Cardiac muscle cell (in vitro differentiated cells and primary cell): Measurements from ENCODE around the gene PTBP1. TPM values are rescaled to one million over a fixed set of nuclear protein-coding genes. Genes with fewer than 3 reads are reported as not detected.
A peak's percentile ranks its signal among the peaks of the same experiment; 100 is the strongest.

Source experiments
- DNase-seq, 2 donors: peaks; one replicate each; pipeline versions ENCODE4 v3.0.0 to v3.0.0-alpha.2; 2010 to 2017; ENCODE audit warnings: low read depth in 1 of 2, low spot score in 1 of 2
- H3K27ac ChIP-seq: fragments of 200-600 bp; sonication (generic); 2 replicates; pipeline ENCODE4 v1.5.1; 2016
- H3K27me3 ChIP-seq: fragments of 200-600 bp; sonication (generic); 2 replicates; pipeline ENCODE4 v1.6.0; 2016; ENCODE audit warnings: control low read depth
- H3K36me3 ChIP-seq: fragments of 200-600 bp; sonication (generic); 2 replicates; pipeline ENCODE4 v1.5.1; 2016; ENCODE audit warnings: control low read depth
- H3K4me1 ChIP-seq: fragments of 200-600 bp; sonication (generic); 2 replicates; pipeline ENCODE4 v1.8.1; 2017; ENCODE audit warnings: low read depth, mild to moderate bottlenecking, mixed run types
- H3K4me3 ChIP-seq: fragments of 200-600 bp; sonication (generic); 2 replicates; pipeline ENCODE4 v1.5.1; 2016; ENCODE audit warnings: mild to moderate bottlenecking
- H3K9me3 ChIP-seq: fragments of 200-600 bp; sonication (generic); 2 replicates; pipeline ENCODE4 v1.5.1; 2017; ENCODE audit warnings: low read depth, mild to moderate bottlenecking, control low read depth
- CTCF ChIP-seq: IDR thresholded peaks from 2 replicates; pipeline ENCODE4 v1.5.1; 2012; ENCODE audit warnings: low read depth, mild to moderate bottlenecking, low read length
- polyA plus RNA-seq: library from polyadenylated mRNA; unstranded; fragments of >200 nt; fragmentation: Nextera tagmentation; extraction: Ambion mirVana; gene quantifications from 2 replicates; pipeline ENCODE4 v1.2.1, GENCODE V29; 2016
- total RNA-seq: library from RNA; depleted of rRNA; stranded (reverse); fragments of >200 nt; gene quantifications from 2 replicates; pipeline ENCODE4 v1.2.3, GENCODE V29; 2016

PTBP1 gene
- total and polyA plus RNA-seq, 2 experiments from 2014 or later: 92.7 to 110 TPM

- no peaks in the 10 kb centered on the region for H3K27me3 ChIP-seq
- H3K36me3 ChIP-seq: peaks cover 3% of the 10 kb centered on the region
- peaks cover 37% of the 10 kb centered on the region for H3K4me1 ChIP-seq
- peak; percentile 36 for TF ChIP-seq CTCF
- H3K9me3 ChIP-seq: no peaks in the 10 kb centered on the region
- H3K4me3 ChIP-seq: peak overlapping the region; percentile 97
- peak overlapping the region; percentile 99 for H3K27ac ChIP-seq
- peak; percentile 59 to 71 for DNase-seq
Observed at GRCh38 chr19:799076-799881, 2.0 kb downstream of the PTBP1 start.

GRCh38 chr19:800360-801029 lies 3.2 kb downstream of the PTBP1 start:
- H3K4me3 ChIP-seq: no peak overlapping the region
- H3K36me3 ChIP-seq: peaks cover 15% of the 10 kb centered on the region
- no peaks in the 10 kb centered on the region for H3K9me3 ChIP-seq
- H3K4me1 ChIP-seq: peaks cover 37% of the 10 kb centered on the region
- peak; percentile 0 to 63 for DNase-seq
- no peak for TF ChIP-seq CTCF
- H3K27ac ChIP-seq: peak overlapping the region; percentile 22
- no peaks in the 10 kb centered on the region for H3K27me3 ChIP-seq

- peak; percentile 8 to 70 for DNase-seq
- Histone ChIP-seq H3K36me3 (peaks cover 22% of the 10 kb centered on the region), H3K9me3 (no peaks in the 10 kb centered on the region), H3K4me3 (no peak overlapping the region), H3K27ac (peak overlapping the region; percentile 22), H3K4me1 (peaks cover 37% of the 10 kb centered on the region), H3K27me3 (no peaks in the 10 kb centered on the region)
- no peak for TF ChIP-seq CTCF
Observed at GRCh38 chr19:801030-801860, 4.0 kb downstream of the PTBP1 start.

GRCh38 chr19:801861-802497 lies 4.7 kb downstream of the PTBP1 start:
- no peak for TF ChIP-seq CTCF
- peak; percentile 2 to 77 for DNase-seq
- Histone ChIP-seq H3K27me3 (no peaks in the 10 kb centered on the region), H3K36me3 (peaks cover 30% of the 10 kb centered on the region), H3K4me3 (no peak overlapping the region), H3K9me3 (no peaks in the 10 kb centered on the region), H3K4me1 (peaks cover 37% of the 10 kb centered on the region), H3K27ac (peak overlapping the region; percentile 22)
